HCT116 (cell line): Measurements from ENCODE around the gene SLTM. TPM values are rescaled to one million over a fixed set of nuclear protein-coding genes. Genes with fewer than 3 reads are reported as not detected.
A peak's percentile ranks its signal among the peaks of the same experiment; 100 is the strongest.

Experiments
- ATAC-seq: fragments of 200-7000 bp; cut with Tn5 transposase; 2 replicates; pipeline ENCODE4 v1.9.1; 2020; ENCODE audit warnings: mild to moderate bottlenecking, moderate library complexity
- BruUV-seq: library from RNA; stranded (reverse); fragments of 400-500 nt; replicated peaks from 2 replicates; lab custom pipeline; 2021; lab: Mats Ljungman, UMichigan
- CTCF ChIA-PET: fragments of 300-600 bp; sonication (Branson Sonifier 250); formaldehyde crosslinking; loops from one replicate; lab custom pipeline; 2021; ENCODE audit warnings: antibody characterized with exemption; lab: Charles Lee
- POLR2A ChIA-PET: fragments of 300-600, 350-600 bp; sonication (Branson Sonifier 250); formaldehyde crosslinking; loops from one replicate; lab custom pipeline; 2021; ENCODE audit warnings: antibody characterized with exemption; lab: Charles Lee
- RAD21 ChIA-PET, 2 experiments: fragments of 300-600 bp; sonication (Branson Sonifier 250); formaldehyde crosslinking; loops; one replicate each; lab custom pipeline; 2023; ENCODE audit warnings: low total read pairs in 2 of 2; ENCODE audit not compliant: uncharacterized antibody in 2 of 2, unreplicated experiment in 2 of 2, low non-redundant PET in 1 of 2; lab: Charles Lee
- DNase-seq: peaks from one replicate; pipeline ENCODE4 v3.0.0-alpha.2; 2010; ENCODE audit warnings: low read depth, low spot score
- H2AFZ ChIP-seq: fragments of 200-600 bp; shearing (Covaris generic), sonication (generic); 2 replicates; pipeline ENCODE4 v1.6.1; 2017; ENCODE audit warnings: low read depth, mixed run types, mixed read lengths, antibody characterized with exemption, low read length; ENCODE audit not compliant: poor library complexity, severe bottlenecking
- H3K27ac ChIP-seq: 2 replicates; pipeline ENCODE4 v1.5.1; 2012; ENCODE audit warnings: low read depth, low read length
- H3K27me3 ChIP-seq: fragments of 200-600 bp; sonication (generic); 2 replicates; pipeline ENCODE4 v1.6.1; 2016; ENCODE audit warnings: mixed run types, low read length, mixed read lengths; ENCODE audit not compliant: insufficient read depth
- H3K36me3 ChIP-seq, 2 experiments: fragments of 200-500 bp in 1 of 2; fragments of 200-600 bp in 1 of 2; sonication (Bioruptor generic) in 1 of 2; sonication (generic) in 1 of 2; 2 replicates each; pipeline versions ENCODE4 v1.5.1 to v1.6.1; 2014 to 2016; ENCODE audit warnings: low read length in 2 of 2, inconsistent platforms in 1 of 2, mixed read lengths in 1 of 2, mixed run types in 1 of 2; ENCODE audit not compliant: insufficient read depth in 2 of 2, control insufficient read depth in 1 of 2
- H3K4me1 ChIP-seq, 2 experiments: fragments of 200-600 bp in 1 of 2; sonication (generic) in 1 of 2; 2 replicates each; pipeline versions ENCODE4 v1.5.1 to v1.6.1; 2012 to 2017; ENCODE audit warnings: low read length in 2 of 2, inconsistent platforms in 1 of 2, mild to moderate bottlenecking in 1 of 2, mixed read lengths in 1 of 2, mixed run types in 1 of 2, moderate library complexity in 1 of 2; ENCODE audit not compliant: insufficient read depth in 2 of 2, control insufficient read depth in 1 of 2
- H3K4me2 ChIP-seq: fragments of 200-600 bp; sonication (generic); 2 replicates; pipeline ENCODE4 v1.6.1; 2017; ENCODE audit warnings: mixed run types, low read length, mixed read lengths
- H3K4me3 ChIP-seq, 2 experiments: fragments of 200-600 bp in 1 of 2; sonication (generic) in 1 of 2; replicated peaks in 1 of 2; 2 replicates each; pipeline ENCODE4 v1.5.1; 2011 to 2016; ENCODE audit warnings: low read length in 2 of 2, control low read depth in 1 of 2, low read depth in 1 of 2, mild to moderate bottlenecking in 1 of 2, mixed read lengths in 1 of 2, mixed run types in 1 of 2
- H3K79me2 ChIP-seq: fragments of 200-600 bp; sonication (generic); 2 replicates; pipeline ENCODE4 v1.6.1; 2017; ENCODE audit warnings: mild to moderate bottlenecking, mixed run types, low read length, moderate library complexity, mixed read lengths; ENCODE audit not compliant: insufficient read depth
- H3K9ac ChIP-seq: fragments of 200-600 bp; sonication (generic); 2 replicates; pipeline ENCODE4 v1.6.1; 2016; ENCODE audit warnings: low read length, mixed read lengths
- H3K9me2 ChIP-seq: fragments of 200-600 bp; sonication (generic), shearing (Covaris generic); 2 replicates; pipeline ENCODE4 v1.6.1; 2017; ENCODE audit warnings: mixed run types, mild to moderate bottlenecking, moderate library complexity; ENCODE audit not compliant: insufficient read depth
- H3K9me3 ChIP-seq, 2 experiments: fragments of 200-500 bp in 1 of 2; fragments of 200-600 bp in 1 of 2; sonication (Bioruptor generic) in 1 of 2; sonication (generic) in 1 of 2; 2 replicates each; pipeline ENCODE4 v1.6.1; 2014 to 2017; ENCODE audit warnings: low read length in 2 of 2, mixed read lengths in 2 of 2, inconsistent platforms in 1 of 2, low read depth in 1 of 2, mild to moderate bottlenecking in 1 of 2, mixed run types in 1 of 2, moderate library complexity in 1 of 2; ENCODE audit not compliant: control insufficient read depth in 1 of 2, insufficient read depth in 1 of 2
- H4K20me1 ChIP-seq: fragments of 200-600 bp; sonication (generic), shearing (Covaris generic); 2 replicates; pipeline ENCODE4 v1.6.1; 2017; ENCODE audit warnings: mixed run types, mild to moderate bottlenecking, moderate library complexity; ENCODE audit not compliant: insufficient read depth
- EGR1 ChIP-seq: IDR thresholded peaks from 2 replicates; pipeline ENCODE4 v1.6.1; 2012; ENCODE audit warnings: low read depth
- FOSL1 ChIP-seq: IDR thresholded peaks from 2 replicates; pipeline ENCODE4 v1.6.1; 2012; ENCODE audit warnings: low read depth
- MAX ChIP-seq: IDR thresholded peaks from 2 replicates; pipeline ENCODE4 v1.6.1; 2012
- SP1 ChIP-seq: IDR thresholded peaks from 2 replicates; pipeline ENCODE4 v1.6.1; 2012; ENCODE audit warnings: low read depth
- ZBTB33 ChIP-seq: IDR thresholded peaks from 2 replicates; pipeline ENCODE4 v1.6.1; 2011; ENCODE audit warnings: mild to moderate bottlenecking, low read length, moderate library complexity; ENCODE audit not compliant: insufficient replicate concordance; ENCODE audit errors: extremely low read depth
- intact Hi-C: fragments of 100-400 bp; cut with micrococcal nuclease; formaldehyde crosslinking; loops from 2 replicates; pipeline ENCODE4 v1.10.0; 2022
- total RNA-seq: library from RNA; stranded (reverse); gene quantifications from one replicate; pipeline ENCODE4 v1.2.1, GENCODE V29; 2021; ENCODE audit not compliant: unreplicated experiment

Gene SLTM
- total RNA-seq, 1 experiment from 2014 or later: 88.7 TPM

GRCh38 chr15:58957101-58957973, 23.9 kb upstream of the SLTM start (continued):
- no peak for TF ChIP-seq ZBTB33

- no peak for TF ChIP-seq SP1
- TF ChIP-seq EGR1: no peak
- 0 out of 2 replicates have a peak, but pooled peaks have one; percentile 12 for TF ChIP-seq FOSL1
- TF ChIP-seq MAX: no peak
- TF ChIP-seq, all 23 proteins: peak for 1
- ATAC-seq (no peak), DNase-seq (no peak)
- Histone ChIP-seq H3K36me3 (no peaks in the 10 kb centered on the region), H3K4me2 (peak overlapping the region; percentile 70), H3K4me3 (peak overlapping the region in 1 of 2 experiments; percentile 16; a peak in 1 of 4 replicates), H3K27ac (no peak overlapping the region), H3K9ac (no peak overlapping the region), H3K4me1 (peaks cover 18 to 34% of the 10 kb centered on the region in 2 experiments), H3K79me2 (no peaks in the 10 kb centered on the region), H3K27me3 (no peaks in the 10 kb centered on the region), H4K20me1 (no peaks in the 10 kb centered on the region), H3K9me2 (no peaks in the 10 kb centered on the region), H3K9me3 (no peaks in the 10 kb centered on the region), H2AFZ (peak overlapping the region; percentile 91)
- ChIA-PET CTCF (no interaction called here), RAD21 (interaction anchor here in 1 of 2 experiments (0.5 kb wide), 1 partner anchor 100 kb away, joined by 8 read pairs; no protein-coding TSS in a partner anchor), POLR2A (no interaction called here)
- intact Hi-C loops: loop anchor here (10.0 kb wide), 1 partner anchor 728 kb away; no protein-coding TSS in a partner anchor
- BruUV-seq: no TSS peak
Observed at GRCh38 chr15:58952751-58953150, 19.3 kb upstream of the SLTM start.
